PC-3 (cell line): Measurements from ENCODE around the gene MAJIN. TPM values are rescaled to one million over a fixed set of nuclear protein-coding genes. Genes with fewer than 3 reads are reported as not detected.

Source experiments
- ATAC-seq: fragments of 200-7000 bp; cut with Tn5 transposase; 2 replicates; pipeline ENCODE4 v1.9.1; 2020; ENCODE audit warnings: mild to moderate bottlenecking, moderate library complexity
- BruUV-seq: library from RNA; stranded (reverse); fragments of 400-500 nt; replicated peaks from 2 replicates; lab custom pipeline; 2021; lab: Mats Ljungman, UMichigan
- CTCF ChIA-PET: fragments of 300-600 bp; sonication (Branson Sonifier 250); formaldehyde crosslinking; loops from one replicate; lab custom pipeline; 2022; ENCODE audit warnings: antibody characterized with exemption; lab: Charles Lee
- POLR2A ChIA-PET: fragments of 300-600 bp; sonication (Branson Sonifier 250); formaldehyde crosslinking; loops from one replicate; lab custom pipeline; 2022; ENCODE audit warnings: antibody characterized with exemption; ENCODE audit not compliant: unreplicated experiment; lab: Charles Lee
- DNase-seq: peaks from one replicate; pipeline ENCODE4 v3.0.0-alpha.2; 2015
- H2AFZ ChIP-seq: fragments of 300-600 bp; sonication (generic); 2 replicates; pipeline ENCODE4 v1.6.0; 2016; ENCODE audit warnings: antibody characterized with exemption, low read length
- H3F3A ChIP-seq: fragments of 300-600 bp; sonication (generic); one replicate; pipeline ENCODE4 v1.6.0; 2017; ENCODE audit warnings: antibody characterized with exemption, low read length, control low read depth, mild to moderate bottlenecking; ENCODE audit not compliant: unreplicated experiment
- H3K27ac ChIP-seq: fragments of 300-600 bp; sonication (generic); 2 replicates; pipeline ENCODE4 v1.5.1; 2016; ENCODE audit warnings: mild to moderate bottlenecking, low read length
- H3K27me3 ChIP-seq: fragments of 300-600 bp; sonication (generic); 2 replicates; pipeline ENCODE4 v1.6.1; 2016; ENCODE audit warnings: low read length, mixed read lengths
- H3K36me3 ChIP-seq: fragments of 300-600 bp; sonication (generic); 2 replicates; pipeline ENCODE4 v1.6.1; 2016; ENCODE audit warnings: low read depth, mixed run types, low read length, mixed read lengths
- H3K4me1 ChIP-seq: fragments of 300-600 bp; sonication (generic); 2 replicates; pipeline ENCODE4 v1.5.1; 2016; ENCODE audit warnings: low read length; ENCODE audit not compliant: insufficient read depth
- H3K4me2 ChIP-seq: fragments of 300-600 bp; sonication (generic); 2 replicates; pipeline ENCODE4 v1.6.0; 2016; ENCODE audit warnings: low read length
- H3K4me3 ChIP-seq: fragments of 300-600 bp; sonication (generic); 2 replicates; pipeline ENCODE4 v1.5.1; 2016; ENCODE audit warnings: mild to moderate bottlenecking, low read length, mixed read lengths
- H3K79me2 ChIP-seq: fragments of 300-600 bp; sonication (generic); 2 replicates; pipeline ENCODE4 v1.6.1; 2017; ENCODE audit warnings: low read length, mixed read lengths
- H3K9ac ChIP-seq: fragments of 300-600 bp; sonication (generic); 2 replicates; pipeline ENCODE4 v1.6.0; 2016; ENCODE audit warnings: mild to moderate bottlenecking, low read length
- H3K9me2 ChIP-seq: fragments of 300-600 bp; sonication (generic); replicated peaks from 2 replicates; pipeline ENCODE4 v1.6.1; 2016; ENCODE audit warnings: mixed run types, low read length, mixed read lengths
- H3K9me3 ChIP-seq: fragments of 300-600 bp; sonication (generic); 2 replicates; pipeline ENCODE4 v1.6.1; 2016; ENCODE audit warnings: low read length, mixed read lengths
- H4K20me1 ChIP-seq: fragments of 300-600 bp; sonication (generic); 2 replicates; pipeline ENCODE4 v1.6.1; 2016; ENCODE audit warnings: low read length, mixed read lengths
- EZH2 ChIP-seq: fragments of 300-600 bp; sonication (generic); IDR thresholded peaks from one replicate; pipeline ENCODE4 v1.6.1; 2017; ENCODE audit warnings: antibody characterized with exemption, mild to moderate bottlenecking, low read length; ENCODE audit not compliant: unreplicated experiment
- EZH2phosphoT487 ChIP-seq: fragments of 300-600 bp; sonication (generic); IDR thresholded peaks from 2 replicates; pipeline ENCODE4 v1.6.1; 2018; ENCODE audit warnings: mild to moderate bottlenecking, antibody characterized with exemption, low read length, borderline replicate concordance
- intact Hi-C: fragments of 100-400 bp; cut with micrococcal nuclease; formaldehyde crosslinking; loops from 2 replicates; pipeline ENCODE4 v1.9.0; 2023
- total RNA-seq: library from RNA; depleted of rRNA; stranded (reverse); fragments of >200 nt; gene quantifications from 2 replicates; pipeline ENCODE4 v1.2.3, GENCODE V29; 2014
- TF ChIP-seq, protein P1 (sequence below): fragments of 300-600 bp; sonication (generic); conservative IDR thresholded peaks from 2 replicates; pipeline ENCODE4 v1.5.1; 2017; ENCODE audit warnings: antibody characterized with exemption, low read depth, mild to moderate bottlenecking, low read length

MAJIN gene
- total RNA-seq, 1 experiment from 2014 or later, result not detected

DNA sequence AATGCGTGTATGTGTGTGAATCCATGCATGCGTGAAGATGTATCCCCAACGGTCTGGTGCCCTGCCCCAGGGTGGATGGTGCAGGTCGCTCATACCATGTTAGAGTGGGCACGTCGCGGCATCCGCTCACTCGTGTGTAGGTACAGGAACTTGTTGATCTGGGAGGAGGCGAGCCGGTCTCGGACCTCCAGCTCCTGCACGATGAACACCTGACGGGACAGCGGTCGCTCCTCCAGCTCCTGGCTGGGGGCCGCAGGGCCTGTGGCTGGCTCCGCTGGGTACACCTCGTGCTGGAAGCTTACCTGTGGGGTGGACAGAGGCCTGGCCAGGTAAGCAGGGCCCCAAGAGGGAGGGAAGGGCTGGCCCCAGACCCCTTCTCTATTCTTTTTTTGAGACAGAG lies 73.4 kb downstream of the MAJIN start:
- no peak overlapping the region for H3K9ac ChIP-seq
- no peaks in the 10 kb centered on the region for H3F3A ChIP-seq
- DNase-seq (no peak), ATAC-seq (no peak)
- H3K36me3 ChIP-seq, result peaks cover 15% of the 10 kb centered on the region
- H3K9me2 ChIP-seq, result no peaks in the 10 kb centered on the region
- H3K4me2 ChIP-seq, result no peak overlapping the region
- TF ChIP-seq EZH2phosphoT487, result no peak
- TF ChIP-seq, protein P1, sequence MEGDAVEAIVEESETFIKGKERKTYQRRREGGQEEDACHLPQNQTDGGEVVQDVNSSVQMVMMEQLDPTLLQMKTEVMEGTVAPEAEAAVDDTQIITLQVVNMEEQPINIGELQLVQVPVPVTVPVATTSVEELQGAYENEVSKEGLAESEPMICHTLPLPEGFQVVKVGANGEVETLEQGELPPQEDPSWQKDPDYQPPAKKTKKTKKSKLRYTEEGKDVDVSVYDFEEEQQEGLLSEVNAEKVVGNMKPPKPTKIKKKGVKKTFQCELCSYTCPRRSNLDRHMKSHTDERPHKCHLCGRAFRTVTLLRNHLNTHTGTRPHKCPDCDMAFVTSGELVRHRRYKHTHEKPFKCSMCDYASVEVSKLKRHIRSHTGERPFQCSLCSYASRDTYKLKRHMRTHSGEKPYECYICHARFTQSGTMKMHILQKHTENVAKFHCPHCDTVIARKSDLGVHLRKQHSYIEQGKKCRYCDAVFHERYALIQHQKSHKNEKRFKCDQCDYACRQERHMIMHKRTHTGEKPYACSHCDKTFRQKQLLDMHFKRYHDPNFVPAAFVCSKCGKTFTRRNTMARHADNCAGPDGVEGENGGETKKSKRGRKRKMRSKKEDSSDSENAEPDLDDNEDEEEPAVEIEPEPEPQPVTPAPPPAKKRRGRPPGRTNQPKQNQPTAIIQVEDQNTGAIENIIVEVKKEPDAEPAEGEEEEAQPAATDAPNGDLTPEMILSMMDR, result no peak
- TF ChIP-seq EZH2, result no peak
- no peak overlapping the region for H3K4me3 ChIP-seq
- peaks cover 7% of the 10 kb centered on the region; the same call in 1 of the 2 replicates for H3K4me1 ChIP-seq
- CTCF ChIA-PET, result no interaction called here
- H4K20me1 ChIP-seq, result no peaks in the 10 kb centered on the region
- H3K9me3 ChIP-seq, result no peaks in the 10 kb centered on the region
- intact Hi-C loops, result no loop called here
- H2AFZ ChIP-seq, result no peak overlapping the region
- H3K27ac ChIP-seq, result no peak overlapping the region
- H3K27me3 ChIP-seq, result no peaks in the 10 kb centered on the region
- BruUV-seq, result no TSS peak
- H3K79me2 ChIP-seq, result no peaks in the 10 kb centered on the region
- POLR2A ChIA-PET, result no interaction called here

DNA sequence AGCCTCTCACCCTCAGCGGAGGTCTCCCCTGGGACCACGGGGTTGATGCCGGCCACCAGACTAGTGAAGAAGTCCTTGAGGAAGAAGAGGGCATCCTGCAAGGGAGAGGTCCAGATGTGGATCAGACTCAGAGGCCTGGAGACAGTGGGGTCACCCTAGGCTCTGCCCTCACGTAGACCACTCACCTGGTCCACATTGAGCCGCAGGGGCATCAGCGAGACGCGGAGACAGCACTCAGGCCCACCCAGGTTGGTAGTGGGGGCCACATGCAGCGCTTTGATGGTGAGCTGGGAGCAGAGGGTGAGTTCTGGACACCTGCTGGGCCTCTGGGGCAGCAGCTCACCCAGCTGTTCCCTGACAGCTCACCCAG lies 73.8 kb downstream of the MAJIN start:
- Histone ChIP-seq H3K27ac (no peak overlapping the region), H3K4me3 (no peak overlapping the region), H2AFZ (no peak overlapping the region), H3K9me3 (no peaks in the 10 kb centered on the region), H3K27me3 (no peaks in the 10 kb centered on the region), H3K4me1 (peaks cover 7% of the 10 kb centered on the region; the same call in 1 of the 2 replicates), H3K79me2 (no peaks in the 10 kb centered on the region), H3K9me2 (no peaks in the 10 kb centered on the region), H3K4me2 (no peak overlapping the region), H4K20me1 (no peaks in the 10 kb centered on the region), H3F3A (no peaks in the 10 kb centered on the region), H3K9ac (no peak overlapping the region), H3K36me3 (peaks cover 14% of the 10 kb centered on the region)
- ChIA-PET POLR2A (no interaction called here), CTCF (no interaction called here)
- no peak for ATAC-seq
- DNase-seq, result no peak
- intact Hi-C loops, result no loop called here
- BruUV-seq, result no TSS peak
- TF ChIP-seq, protein P1, result no peak
- no peak for TF ChIP-seq EZH2phosphoT487
- TF ChIP-seq EZH2, result no peak

- POLR2A ChIA-PET, result no interaction called here
- Histone ChIP-seq H3K4me1 (peaks cover 7% of the 10 kb centered on the region; the same call in 1 of the 2 replicates), H4K20me1 (no peaks in the 10 kb centered on the region), H3K27me3 (no peaks in the 10 kb centered on the region), H3K79me2 (no peaks in the 10 kb centered on the region), H3K9me3 (no peaks in the 10 kb centered on the region), H3K4me3 (no peak overlapping the region), H3K27ac (no peak overlapping the region), H3K36me3 (peaks cover 12% of the 10 kb centered on the region; the same call in 1 of the 2 replicates), H3F3A (no peaks in the 10 kb centered on the region), H2AFZ (no peak overlapping the region), H3K9ac (no peak overlapping the region), H3K9me2 (no peaks in the 10 kb centered on the region), H3K4me2 (no peak overlapping the region)
- TF ChIP-seq EZH2, result no peak
- no peak for TF ChIP-seq EZH2phosphoT487
- TF ChIP-seq, protein P1, result no peak
- CTCF ChIA-PET, result interaction anchor here (0.7 kb wide), 1 partner anchor 20 kb away, joined by 7 read pairs; no protein-coding TSS in a partner anchor
- DNase-seq, result no peak
- no peak for ATAC-seq
- intact Hi-C loops, result no loop called here
- BruUV-seq, result no TSS peak
Measured at GRCh38 chr11:64897381-64898075, 74.4 kb downstream of the MAJIN start.
